Islet precursor cell (in vitro differentiated cells): Measurements from ENCODE around the gene GSE1.
"Not testable (repeated sequence)": the region's sequence is repeated elsewhere in the genome, so short reads cannot be mapped to it uniquely, and the experiment has no call there.

Source experiments
- DNase-seq: peaks from one replicate; pipeline ENCODE4 v3.0.0-alpha.2; 2018

GSE1 gene

DNA sequence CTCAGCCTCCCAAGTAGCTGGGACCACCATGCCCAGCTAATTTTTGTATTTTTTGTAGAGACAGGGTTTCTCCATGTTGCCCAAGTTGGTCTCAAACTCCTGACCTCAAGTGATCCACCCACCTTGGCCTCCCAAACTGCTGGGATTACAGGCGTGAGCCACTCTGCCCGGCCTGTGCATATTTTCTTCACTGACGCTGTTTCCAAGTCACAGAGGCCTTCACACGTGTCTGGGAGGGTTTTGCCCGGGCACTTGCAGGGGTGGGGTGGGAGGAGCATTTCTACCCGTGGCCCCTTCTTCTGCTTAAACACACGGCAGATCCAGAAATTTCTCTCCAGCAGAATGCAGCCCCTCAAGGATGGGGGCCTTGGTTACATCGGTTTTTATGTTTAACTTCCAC lies 20.8 kb upstream of the GSE1 start:
- not testable (repeated sequence) for DNase-seq

DNA sequence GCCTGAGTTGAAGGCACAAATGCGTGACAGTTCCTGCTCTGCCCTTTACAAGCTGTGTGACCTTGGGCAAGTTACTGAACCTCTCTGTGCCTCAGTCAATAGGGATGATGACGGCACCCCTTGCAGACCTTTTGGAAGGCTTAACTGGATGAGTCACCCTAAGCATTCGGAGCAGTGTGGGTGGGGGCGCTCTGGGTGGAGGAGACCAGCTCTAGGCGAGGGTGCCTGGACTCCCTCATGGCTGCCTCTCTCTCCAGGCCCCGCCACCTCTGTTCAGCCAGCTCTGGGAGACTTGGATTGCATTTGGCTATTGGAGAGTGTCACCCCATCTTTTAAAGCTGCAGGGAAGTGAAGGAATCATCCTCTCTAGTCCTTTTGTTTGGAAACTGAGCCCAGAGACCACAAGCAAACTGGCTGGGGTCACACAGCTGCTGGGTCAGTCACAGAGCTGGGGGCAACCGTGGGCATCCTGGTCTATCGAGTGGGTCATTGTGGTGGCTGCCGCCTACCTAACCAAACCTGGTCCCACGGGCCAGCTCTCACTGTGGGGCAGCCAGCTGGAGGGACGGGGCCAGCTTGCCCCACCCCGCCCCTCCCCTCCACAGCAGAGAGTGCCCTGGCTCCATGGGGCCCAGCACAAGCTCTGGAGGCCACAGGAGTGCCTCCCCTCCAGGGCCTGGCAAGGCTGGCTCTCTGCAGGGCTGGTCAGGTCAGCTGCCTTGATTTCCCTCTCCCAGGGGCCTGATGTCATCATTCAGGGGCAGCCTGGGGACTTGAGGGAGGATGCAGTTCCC lies 20.2 kb upstream of the GSE1 start:
- no peak for DNase-seq

DNA sequence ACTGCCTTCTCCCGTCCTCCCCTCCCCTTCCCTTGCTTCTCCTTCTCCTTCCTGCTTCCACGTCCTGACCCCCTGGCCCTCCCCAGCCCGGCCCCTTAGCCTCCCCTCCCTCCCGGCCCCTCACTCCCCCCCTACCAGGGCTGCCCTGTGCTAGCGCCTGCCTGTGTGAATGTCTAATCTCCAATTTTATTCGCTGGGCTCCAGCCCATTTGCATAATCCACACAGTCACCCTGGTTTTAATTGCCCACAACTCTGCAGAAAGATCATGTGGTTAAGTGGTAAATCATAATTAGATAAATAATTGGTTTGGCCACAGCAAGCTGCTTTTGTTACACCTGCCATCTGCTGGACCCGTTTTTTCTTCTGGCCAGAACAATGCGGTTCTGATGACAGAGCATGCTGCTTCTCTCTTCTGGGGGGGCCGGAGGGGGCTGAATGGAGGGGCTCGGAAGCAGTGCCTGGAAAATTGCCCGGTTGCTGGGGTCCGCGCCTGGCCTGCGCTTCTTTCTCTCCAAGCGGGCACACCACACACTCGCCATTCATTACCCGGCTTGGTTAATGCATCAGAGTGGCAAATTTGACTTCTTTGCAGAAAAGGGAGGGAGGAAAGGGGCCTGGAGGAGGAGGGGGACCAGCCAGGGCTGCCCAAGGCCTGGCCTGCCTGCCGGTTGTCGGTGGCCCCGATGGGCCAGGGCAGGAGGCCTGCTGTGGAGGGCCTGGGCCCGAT lies 19.5 kb upstream of the GSE1 start:
- DNase-seq, result no peak

DNA sequence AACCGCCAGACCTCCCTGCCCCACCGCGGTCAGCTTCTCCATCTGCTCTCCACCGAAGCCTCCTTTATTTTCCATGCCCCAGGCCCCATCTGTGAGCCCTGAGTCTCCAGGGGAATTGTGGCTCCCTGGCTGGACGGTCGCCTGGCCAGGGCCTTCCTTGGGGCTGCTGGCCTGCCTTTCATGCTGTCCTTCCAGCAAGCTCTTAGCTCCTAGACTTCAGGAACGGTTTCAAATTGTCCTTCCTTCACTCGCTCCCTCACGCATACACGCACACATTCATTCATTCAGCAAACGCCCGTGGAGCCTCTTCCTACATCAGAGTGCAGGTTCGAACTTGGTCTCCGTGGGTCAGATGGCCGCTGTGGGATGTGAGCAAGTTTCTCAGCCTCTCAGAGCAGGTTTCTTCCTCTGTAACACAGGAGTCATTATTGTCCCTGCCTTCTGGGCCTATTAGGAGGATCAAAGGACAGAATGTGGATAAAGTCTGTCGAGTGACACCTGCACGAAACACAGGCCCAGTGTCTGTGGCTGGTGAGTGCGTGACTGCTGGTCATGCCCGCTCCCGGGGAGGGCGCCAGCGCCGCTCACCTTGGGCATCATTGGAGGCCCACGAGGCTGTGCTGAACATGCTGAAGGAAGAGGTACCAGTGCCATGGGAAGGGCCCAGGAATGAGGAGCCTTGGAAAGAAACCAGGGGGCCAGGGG lies 18.7 kb upstream of the GSE1 start:
- no peak for DNase-seq

DNA sequence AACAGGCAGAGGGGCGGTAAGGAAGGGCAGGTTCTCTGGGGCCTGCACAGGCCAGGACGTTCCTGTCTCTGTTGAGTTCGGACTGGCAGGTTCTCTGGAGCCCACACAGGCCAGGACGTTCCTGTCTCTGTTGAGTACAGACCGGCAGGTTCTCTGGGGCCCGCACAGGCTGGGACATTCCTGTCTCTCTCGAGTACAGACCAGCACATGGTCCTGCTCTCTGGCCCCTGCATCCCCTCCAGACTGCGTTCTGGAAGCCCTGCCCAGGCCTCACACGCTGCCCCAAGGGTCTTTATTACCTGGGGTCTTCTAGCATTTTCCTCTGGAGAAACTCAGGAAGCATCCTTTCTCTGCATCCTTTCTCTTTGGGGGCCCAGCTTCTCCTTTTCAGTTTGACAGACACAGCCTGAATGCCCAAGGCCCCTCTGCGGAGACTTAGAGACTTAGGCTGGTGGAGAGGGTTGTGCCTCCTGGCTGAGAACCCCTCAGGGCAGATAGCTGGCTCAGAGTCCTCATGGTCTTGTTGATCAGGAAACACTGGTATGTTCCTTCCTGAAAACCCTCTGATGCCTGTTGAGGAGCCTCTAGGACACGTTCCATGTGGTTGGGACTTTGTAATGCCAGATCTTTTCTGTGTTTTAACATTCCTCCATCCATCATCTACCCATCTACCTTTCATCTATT lies 18.0 kb upstream of the GSE1 start:
- DNase-seq, result no peak

DNA sequence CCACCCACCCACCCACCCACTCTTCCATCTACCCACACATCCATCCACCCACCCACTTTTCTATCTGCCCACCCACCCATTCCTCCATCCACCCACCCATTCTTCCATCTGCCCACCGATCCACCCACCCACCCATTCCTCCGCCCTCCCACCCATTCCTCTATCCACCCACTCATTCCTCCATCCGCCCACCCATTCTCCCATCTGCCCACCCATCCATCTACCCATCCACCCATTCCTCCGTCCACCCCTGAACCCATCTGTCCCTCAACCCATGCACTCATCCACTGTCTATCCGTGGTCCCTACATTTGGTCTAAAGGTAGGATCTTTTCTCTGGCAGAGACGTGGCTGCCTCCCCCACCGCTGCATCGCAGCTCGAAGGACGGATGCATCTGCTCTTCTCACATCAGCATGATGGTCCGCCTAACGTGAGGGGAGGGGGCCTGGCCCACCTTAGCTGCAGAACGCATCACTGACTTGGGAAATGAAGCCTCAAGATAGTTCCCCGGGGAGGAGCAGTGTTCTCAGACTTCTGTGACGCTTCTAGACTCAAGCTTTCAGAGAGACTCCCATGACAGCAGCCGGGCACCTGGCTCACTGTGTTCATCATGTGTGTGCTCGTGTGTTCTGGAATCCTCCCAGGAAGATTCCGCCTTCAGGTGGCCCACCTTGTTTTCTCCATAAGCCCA lies 17.2 kb upstream of the GSE1 start:
- DNase-seq, result no peak

DNA sequence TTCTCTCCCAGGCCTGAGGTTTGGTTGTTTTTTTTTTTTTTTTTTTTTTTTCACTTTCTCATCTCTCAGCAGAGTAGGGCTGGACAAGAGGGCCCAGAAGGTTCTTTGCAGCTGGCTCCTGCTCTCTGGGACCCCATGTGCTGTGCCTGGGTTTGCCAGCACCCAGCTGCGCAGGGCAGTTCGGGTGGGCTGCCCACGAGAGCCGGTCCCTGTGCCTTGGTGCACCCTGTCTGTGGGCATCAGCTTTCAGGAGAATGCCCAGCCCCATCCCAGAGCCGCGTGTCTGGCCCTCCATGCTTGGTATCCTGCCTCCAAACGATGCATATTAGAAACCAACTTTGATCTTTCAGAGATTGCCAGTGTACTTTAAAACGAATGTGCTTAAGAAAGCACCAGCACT lies 15.0 kb upstream of the GSE1 start:
- DNase-seq, result no peak

DNA sequence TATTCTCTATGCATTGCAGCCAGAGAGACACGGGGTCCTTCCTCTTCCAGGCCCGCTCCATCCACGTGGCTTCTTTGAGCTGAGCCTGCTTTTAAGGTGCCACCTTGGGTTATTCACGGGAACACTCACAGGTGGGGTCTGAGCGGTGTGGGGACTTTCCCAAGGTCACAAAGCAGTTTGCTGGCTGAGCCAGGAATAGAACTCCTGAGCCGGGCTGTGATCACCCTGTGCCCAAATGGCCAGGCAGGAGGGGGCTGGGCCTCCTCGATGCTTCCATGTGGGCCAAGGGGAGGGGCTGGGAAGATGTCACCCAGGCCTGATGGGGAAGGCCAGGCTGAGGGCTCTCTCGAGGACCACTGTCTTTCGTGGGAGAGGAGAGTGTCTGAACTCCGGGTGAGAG lies 13.0 kb upstream of the GSE1 start:
- DNase-seq, result no peak

DNA sequence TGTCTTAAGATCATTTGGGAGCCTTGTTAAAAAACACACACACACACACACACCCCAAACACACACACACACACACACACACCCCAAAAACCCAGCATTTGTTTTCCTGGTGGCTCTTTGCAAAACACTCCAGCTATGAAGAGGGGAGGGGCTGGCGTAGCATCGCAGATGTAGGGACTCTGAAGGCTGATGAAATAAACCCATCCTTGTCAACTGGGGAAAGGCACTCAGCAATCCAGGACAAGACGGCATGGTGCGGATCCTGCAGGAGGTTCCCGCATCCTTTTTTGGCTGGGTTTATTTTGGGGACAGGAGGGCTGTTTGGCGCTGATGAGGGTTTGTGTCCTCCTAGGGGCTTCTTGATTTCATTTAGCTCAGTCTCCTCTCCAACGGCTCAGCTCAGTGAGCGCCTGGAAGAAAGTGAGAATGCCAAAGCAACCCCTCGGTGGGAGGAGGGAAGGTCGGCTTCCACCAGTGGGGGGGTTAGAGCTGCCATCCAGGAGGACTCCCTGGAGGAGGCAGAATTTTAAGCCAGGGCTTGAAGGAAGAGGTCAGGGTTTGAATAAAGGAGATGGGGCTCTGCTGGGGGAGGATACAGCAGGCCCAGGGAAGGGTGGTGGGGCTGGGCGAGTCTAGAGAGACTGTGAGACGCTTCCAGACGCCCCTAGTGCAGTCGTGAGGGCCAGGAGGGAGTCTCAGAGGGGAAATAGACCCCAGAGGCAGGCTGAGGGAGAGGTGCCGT lies 12.4 kb upstream of the GSE1 start:
- DNase-seq, result no peak

DNA sequence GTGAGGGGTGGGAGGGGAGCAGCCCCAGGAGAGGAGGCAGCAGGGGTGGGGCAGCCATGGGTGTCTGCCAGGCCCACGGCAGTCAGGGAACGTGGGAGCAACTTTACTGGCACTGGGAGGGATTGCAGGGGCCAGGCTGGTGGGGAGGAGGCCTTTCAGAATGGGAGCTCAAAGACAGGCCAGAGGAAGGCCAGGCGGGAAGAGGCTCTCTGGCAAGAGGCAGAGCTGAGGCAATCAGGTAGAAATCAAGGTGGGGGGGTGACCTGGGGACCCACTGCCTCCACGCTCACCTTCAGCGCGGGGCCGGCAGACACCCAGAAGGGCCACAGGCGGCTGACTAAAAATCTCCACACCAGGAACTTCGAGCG lies 11.9 kb upstream of the GSE1 start:
- DNase-seq, result no peak

DNA sequence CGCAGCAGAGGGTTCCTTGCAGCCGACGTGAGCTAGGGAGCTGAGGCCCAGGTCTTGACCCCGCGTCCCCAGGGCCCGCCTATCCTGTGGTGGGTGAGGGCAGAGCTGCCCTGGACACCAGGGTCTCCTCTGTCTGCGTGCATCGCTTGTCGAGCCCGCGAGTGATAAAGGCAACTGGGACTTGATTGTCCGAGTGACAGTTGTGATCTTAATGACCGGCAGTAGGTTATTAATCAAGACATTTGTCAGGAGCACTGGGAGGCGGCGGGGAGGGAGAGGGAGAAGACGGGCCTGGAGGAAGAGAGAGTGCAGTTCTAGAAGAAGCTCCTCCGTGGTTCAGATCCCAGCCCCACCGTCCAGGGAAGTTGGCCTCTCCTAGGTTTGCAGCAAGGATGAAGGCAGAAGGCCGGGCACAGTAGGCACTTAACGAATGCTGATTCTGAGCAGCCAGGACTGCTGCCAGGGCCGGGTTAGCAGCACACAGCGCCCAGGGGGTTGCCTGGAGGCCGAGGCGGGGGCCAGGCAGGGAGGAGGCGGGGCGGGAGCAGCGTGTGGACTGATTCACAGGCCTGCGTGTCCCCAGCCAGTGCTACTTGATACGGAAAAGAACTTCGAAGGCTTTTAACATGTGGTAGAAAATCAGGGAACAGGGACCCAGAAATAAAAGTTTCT lies 11.3 kb upstream of the GSE1 start:
- no peak for DNase-seq

DNA sequence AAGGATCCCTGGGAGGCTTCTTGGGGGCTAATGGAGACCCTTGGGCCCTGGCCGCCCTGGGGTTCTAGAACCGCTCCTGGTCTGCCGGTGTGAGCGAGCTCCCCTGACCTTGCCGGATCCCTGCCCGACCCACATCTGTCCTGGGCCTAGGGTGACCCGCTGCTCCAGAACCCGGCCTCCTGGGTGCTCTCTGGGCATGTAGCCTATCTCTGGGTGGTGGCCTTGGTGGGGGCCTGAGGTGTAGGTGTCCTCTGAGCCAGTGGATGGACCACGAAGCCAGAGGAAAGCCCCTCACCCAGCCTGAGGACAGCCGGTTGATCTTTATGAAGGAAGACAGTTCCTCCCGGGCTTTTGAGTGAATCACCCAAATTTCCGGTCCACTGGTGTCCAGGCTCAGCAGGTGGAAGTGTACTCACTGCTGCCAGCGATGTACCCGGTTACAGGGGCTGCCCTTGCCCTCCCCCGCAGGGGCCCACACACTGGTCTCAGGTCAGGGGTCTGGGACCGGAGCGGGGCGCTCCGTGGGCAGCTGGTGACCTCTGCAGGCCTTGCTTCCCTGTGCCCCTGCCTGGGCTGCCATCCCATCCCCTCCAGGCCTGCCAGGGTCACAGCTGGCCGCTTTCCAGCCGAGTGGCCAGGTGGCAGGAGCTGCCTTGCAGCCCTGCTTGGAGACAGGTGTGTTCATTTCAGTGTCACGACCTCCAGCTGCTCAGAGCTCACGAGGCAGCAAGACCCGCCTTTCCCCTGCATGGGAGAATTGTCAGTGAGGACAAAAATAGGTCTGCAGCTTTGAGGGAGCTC lies 10.5 kb upstream of the GSE1 start:
- DNase-seq, result no peak

DNA sequence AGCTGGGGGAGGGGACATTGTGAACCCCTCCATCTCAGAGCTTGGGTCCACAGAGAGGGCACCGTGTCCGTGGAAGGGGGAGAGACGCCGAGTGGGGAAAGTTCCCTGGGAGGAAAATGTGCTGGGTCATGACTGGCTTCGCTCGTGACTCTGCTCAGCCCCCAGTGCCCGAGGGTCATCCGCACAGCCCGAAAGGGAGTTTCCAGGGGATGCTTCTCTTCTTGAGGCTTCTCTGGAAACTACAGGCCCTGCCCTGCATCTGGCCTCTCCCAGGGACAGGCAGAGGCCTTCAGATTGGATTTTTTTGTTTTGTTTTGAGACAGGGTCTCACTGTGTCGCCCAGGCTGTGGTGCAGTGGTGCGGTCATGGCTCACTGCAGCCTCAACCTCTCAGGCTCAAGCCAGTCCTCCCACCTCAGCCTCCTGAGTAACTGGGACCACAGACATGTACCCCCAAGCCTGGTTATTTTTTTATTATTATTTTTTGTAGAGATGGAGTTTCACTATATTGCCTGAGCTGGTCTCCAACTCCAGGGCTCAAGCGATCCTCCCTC lies 9.8 kb upstream of the GSE1 start:
- no peak for DNase-seq

DNA sequence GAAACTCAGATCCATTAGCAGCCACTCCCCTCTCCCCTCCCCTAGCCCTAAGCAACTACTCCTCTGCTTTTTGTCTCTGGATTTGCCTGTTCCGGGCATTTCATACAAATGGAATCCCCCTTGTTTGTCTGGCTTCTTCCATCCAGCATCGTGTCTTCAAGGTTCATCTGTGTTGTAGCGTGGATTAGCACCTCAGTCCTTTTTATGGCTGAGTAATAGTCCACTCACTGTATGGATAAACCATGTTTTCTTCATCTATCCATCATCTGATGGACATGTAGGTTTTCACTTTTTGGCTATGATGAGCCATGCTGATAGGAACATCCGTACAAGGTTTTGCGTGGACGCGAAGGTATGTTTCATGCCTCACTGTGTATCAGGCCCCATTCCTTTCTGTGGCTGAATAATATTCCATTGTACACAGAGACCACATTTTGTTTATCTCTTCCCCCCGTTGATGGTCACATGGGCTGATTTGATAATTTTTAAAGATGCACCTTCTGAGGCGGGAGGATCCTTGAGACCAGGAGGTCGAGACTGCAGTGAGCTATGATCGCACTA lies 8.9 kb upstream of the GSE1 start:
- DNase-seq, result no peak

DNA sequence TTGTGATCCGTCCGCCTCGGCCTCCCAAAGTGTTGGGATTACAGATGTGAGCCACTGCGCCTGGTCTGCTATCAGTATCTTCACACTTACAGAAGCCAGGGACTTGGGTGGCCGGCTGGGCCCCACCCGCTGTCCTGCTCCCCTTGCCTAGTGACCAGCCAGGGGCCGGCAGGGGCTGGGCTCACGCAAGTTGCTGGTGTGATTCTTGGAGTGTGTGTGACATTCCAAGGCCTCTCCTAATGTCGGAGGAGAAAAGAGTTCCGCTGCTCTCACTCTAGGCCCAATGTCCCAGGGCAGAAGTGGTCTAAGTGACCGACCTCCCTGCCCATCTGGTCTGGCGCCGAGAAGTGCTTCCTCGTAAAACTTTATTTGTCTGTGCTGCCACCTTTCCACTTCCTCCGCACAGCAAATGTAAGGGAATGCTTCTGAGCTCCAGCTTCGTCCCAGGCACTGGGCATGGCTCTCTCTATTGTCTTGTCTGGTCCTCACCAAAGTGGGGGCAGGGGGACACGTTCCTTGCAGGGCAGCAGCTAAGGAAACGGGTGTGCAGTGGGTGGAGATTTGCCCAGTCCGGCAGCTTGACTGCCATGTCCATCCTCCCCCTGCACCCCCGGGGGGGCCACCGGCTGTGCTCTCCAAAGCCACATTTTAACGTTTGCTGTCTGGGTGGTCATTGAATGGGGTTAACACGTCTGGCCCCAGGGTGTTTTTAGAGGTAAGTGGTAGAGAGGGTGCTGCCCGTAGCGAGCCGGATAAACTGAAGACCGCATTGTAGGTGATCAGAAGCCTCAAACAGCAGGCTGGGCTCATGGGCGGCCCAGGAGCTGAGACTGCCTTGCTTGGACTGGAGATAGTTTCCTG lies 7.8 kb upstream of the GSE1 start:
- peak; percentile 70 for DNase-seq

DNA sequence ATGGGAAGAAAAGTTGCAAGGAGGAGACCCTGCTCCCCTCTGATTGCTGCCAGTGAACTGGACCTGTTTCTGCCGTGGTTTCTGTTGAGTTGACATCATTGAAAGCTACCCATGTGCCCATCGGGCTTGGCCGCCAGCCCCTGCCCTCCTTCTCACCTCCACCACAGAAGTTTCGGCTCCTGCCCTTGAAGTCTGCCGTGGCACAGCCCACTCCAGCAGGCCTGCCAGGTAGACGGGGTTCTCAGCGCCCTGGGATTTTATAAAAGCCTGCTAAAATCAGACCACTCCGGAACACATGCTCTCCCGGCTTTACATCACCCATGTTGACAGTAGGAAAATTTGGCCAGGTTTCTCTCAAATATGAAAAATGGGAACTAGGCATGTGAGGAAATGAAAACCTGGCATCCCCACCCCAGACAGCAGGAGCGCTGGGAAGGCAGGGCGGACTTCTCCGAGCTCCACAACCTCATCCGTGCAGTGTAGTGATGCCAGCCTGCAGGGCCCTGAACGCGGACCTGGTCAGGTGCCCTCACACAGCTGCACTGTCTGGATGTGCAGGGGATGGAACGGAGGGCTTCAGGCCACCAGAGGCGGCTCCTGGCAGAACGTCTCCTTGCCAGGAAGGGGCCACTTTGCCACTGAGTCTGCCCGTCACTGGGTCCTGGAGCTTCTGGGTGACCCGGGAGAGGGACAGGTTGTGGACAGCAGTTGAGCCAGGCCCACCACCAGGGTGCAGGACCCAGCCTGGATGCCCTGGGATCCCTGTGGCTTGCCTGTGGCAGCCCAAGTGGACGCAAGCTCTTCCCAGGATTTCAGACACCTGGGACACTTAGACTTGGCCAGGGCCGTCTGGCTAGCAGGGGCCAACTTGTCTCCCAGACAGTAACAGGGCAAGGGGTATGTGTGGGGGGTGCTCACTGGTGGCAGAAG lies 6.9 kb upstream of the GSE1 start:
- DNase-seq, result no peak

DNA sequence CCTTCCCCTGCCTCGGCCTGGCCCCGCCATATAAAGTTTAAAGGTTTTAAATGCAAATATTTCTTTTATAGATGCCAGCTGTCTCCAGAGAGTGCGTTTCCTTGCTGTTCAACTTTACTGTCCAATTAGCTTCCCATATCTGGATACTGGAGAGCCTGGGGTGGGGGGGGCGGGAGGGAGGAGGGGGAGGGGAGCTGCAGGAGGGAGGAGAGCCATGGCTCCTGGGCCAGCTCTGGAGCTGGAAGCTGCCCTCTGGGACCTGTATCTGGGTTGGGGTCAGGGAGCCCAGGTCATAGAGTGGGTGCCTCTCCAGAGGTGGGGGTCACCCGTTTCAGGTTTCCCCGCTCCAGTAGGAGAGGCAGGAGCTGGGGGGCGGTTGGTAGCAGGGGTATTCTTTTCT lies 6.2 kb upstream of the GSE1 start:
- no peak for DNase-seq

DNA sequence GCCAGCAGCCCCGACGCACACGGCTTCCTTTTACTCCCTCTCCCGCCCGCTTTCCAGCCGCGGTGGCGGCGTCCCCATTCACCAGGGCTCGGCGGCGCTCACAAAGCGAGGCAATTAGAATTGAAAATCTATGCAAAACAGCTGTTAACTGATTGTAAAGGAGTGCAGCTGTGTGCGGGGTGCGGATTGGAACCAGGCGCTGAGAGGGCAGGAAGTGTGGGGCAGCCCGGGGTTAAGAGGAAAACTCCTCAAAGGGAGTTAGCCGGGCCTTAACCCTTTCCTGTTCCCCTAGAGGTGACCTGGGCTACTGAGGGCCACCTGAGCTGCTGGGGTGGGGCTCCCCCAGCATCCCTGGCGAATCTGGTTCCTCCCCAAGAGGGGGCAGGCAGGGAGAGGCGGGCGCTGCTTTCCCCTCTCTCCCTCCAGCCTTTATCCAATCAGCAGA lies 5.8 kb upstream of the GSE1 start:
- no peak for DNase-seq
